Activated CD4-positive, CD25-positive, alpha-beta regulatory T cell treated with anti-CD3 and anti-CD28 coated beads, Interleukin-2, amount 50 U/mL, for 24 hours (primary cell): ENCODE measurements around the gene GALP.
"Not testable (repeated sequence)": the region's sequence is repeated elsewhere in the genome, so short reads cannot be mapped to it uniquely, and the experiment has no call there.

Experiments used
- ATAC-seq, 2 donors: fragments of 150-1000 bp; cut with Tn5 transposase; one replicate each; pipeline ENCODE4 v1.10.0; 2021; ENCODE audit warnings: mild to moderate bottlenecking in 1 of 2, moderate library complexity in 1 of 2

The GALP gene

DNA sequence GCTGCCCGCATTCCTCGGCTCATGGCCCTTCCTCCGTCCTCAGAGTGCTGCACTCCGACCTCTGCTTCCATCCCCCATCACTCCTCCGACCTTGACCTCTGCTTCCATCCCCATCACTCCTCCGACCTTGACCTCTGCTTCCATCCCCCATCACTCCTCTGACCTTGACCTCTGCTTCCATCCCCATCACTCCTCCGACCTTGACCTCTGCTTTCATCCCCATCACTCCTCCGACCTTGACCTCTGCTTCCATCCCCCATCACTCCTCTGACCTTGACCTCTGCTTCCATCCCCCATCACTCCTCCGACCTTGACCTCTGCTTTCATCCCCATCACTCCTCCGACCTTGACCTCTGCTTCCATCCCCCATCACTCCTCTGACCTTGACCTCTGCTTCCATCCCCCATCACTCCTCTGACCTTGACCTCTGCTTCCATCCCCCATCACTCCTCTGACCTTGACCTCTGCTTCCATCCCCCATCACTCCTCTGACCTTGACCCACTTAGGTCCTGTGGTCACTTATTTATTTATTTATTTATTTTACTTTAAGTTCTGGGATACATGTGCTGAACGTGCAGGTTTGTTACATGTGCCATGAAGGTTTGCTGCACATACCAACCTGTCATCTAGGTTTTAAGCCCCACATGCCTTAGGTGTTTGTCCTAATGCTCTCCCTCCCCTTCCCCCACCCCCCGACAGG is 26.7 kb upstream of the GALP start:
- ATAC-seq, result not testable (repeated sequence)

DNA sequence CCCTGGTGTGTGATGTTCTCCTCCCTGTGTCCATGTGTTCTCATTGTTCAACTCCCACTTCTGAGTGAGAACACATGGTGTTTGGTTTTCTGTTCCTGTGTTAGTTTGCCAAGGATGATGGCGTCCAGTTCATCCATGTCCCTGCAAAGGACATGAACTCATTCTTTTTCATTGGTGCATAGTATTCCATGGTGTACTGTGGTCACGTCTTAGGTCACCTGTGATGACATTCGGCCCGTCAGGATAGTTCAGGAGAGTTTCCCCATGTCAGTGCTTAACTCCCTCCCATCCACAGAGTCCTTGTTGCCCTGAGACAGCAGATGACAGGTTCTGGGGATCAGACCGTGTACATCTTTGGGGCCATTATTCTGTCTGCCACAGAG is 26.2 kb upstream of the GALP start:
- ATAC-seq, result no peak

DNA sequence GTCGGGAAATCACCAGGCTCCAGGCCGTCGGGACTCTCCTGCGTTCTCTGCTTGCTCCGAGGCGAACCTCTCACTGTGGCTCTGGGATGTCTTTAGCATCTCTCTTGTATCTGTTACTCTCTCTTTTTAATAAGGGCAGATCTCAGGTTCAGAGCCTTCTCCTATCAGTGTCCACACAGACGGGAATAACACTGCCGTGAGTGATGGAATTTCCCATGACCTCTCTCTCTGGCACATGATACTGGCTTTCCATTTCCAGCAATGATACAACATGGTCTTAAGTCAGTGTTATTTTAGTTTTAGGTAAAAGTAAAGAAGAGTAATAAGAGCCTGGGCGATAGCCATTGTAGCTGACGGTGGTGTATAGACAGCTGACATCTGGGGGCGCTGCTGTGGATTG is 25.4 kb upstream of the GALP start:
- ATAC-seq, result no peak

DNA sequence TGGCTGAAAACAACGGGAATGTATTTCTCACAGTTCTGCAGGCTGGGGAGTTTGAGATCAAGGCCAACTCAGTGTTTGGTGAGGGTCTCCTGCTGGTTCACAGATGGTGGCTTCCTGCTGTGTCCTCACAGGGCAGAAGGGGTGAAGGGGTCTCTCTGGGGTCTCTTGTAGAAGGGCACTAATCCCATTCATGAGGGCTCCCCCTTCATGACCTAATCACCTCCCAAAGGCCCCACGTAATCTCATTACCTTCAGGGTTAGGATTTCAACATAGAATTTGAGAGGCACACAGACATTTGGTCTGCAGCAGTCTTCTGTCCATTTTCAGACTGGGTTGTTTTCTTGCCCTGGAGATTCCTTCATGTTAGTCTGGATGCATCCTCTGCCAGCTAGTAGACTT is 23.2 kb upstream of the GALP start:
- no peak for ATAC-seq

DNA sequence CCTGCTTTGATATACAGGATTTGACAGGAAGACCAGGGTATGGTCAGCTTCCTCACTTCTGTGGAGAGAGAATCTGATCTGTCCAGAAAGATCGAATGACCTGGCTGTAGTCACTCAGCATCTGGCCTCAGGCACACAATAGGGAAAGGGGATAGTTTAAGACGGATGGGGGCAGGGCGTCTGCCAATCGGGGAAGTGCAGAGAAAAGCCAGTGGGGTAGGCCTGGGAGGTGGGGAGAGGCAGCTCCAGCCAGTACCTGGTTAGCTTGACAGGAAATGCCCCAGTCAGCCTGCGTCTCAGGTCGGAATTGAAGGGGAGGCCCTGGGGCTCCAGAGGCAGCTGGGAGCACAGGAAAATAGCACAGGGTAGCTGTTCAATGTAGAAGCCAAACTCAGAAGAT is 22.3 kb upstream of the GALP start:
- ATAC-seq, result no peak

DNA sequence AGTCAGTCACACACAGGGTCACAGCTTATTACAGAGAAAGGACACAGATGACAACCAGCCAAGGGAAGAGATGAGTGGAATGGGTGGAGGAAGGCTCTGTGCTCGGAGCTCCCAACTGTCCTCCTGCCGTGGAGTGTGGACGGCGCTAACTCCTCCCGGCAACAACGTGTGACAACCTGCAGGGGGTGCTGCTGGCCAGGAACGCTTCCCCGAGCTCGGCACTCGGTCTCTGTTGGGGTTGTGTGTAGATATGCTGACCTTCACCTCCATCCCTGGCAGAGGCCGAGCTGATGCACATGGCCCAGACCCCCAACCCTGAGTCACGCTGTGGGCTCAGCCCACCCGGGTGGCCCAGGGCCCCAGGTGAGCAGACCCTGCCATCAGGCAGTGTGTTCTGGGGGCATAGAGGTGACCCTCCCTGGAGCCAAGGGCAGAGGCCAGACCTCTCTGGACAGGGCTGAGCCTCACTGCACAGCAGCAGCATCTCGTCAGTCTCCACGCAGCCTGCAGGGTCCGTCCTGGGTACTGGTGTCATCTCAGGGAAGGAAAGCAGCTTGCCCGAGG is 20.6 kb upstream of the GALP start:
- ATAC-seq, result no peak

DNA sequence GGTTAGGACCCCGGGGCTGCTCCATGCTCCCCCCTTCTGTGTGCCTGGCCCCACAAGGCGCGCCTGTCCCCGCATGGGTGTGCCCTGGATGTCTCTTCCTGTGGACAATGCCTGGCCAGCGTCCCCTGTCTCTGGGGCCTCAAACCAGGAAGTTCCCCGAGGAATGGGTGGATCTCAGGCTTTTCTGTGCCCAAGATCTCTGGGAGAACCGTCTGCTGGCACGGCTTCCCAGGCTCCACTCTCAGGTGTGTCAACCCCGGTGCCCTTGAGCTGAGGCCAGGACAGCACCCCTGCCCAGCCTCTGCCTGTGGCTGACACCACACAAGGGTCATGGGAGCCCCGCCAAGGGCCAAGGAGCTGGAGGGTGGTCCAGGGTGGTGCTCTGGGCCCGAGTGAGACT is 19.0 kb upstream of the GALP start:
- no peak for ATAC-seq

DNA sequence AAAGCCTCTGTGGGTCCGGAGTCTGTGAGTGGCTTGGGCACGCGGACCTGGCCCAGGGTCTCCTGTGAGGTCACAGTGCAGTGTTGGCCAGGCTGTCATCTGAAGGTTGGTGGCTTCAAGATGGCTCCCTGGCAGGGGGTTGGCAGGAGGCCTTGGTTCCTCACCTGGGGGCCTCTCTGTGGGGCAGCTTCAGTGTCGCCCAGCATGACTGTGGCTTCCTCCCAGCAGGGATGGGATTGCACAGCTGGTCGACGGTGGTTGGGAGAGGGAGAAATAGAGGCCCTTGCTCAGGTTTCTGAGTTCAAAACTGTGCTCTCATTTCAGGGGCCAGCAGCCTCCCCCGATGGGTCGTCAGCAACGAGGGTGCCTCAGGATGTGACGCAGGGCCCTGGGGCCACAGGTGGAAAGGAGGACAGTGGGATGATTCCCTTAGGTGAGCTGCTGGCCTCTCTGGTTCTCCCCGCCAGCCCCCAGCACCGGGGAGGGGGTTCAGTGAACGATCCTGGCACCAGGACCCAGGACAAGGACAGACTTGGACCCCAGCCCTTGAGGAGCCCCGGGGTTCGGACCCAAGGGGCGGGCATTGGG is 17.5 kb upstream of the GALP start:
- ATAC-seq, result no peak

DNA sequence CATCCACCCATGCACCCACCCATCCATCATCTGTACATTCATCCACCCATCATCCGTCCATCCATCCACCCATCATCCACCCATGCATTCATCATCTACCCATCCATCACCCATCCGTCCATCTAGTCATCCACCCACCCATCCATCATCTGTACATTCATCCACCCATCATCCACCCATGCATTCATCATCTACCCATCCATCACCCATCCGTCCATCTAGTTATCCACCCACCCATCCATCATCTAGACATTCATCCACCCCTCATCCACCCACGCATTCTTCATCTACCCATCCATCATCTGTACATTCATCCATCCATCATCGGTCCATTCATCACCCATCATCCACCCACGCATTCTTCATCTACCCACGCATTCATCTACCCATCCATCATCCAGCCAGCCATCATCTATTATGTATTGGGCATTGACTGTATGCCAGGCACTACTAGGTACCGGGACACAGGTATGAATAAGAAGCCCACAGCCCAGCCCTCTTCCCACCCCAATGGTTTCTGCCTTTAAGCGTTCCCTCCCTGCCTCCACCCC is 16.7 kb upstream of the GALP start:
- ATAC-seq, result no peak

DNA sequence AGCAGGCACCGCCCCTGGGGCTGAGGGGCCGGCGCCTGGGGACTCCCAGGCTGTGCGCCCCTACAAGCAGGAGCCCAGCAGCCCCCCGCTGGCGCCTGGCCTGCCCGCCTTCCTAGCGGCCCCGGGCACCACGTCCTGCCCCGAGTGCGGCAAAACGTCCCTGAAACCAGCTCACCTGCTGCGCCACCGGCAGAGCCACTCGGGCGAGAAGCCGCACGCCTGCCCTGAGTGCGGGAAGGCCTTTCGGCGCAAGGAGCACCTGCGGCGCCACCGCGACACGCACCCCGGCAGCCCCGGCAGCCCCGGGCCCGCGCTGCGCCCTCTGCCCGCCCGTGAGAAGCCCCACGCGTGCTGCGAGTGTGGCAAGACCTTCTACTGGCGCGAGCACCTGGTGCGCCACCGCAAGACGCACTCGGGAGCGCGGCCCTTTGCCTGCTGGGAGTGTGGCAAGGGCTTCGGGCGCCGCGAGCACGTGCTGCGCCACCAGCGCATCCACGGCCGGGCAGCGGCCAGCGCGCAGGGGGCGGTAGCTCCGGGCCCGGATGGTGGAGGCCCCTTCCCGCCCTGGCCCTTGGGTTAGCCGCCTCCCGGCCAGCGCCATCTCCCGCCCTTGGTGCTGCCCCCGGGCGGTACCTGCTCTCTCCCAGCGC is 16.1 kb upstream of the GALP start:
- ATAC-seq, result no peak

DNA sequence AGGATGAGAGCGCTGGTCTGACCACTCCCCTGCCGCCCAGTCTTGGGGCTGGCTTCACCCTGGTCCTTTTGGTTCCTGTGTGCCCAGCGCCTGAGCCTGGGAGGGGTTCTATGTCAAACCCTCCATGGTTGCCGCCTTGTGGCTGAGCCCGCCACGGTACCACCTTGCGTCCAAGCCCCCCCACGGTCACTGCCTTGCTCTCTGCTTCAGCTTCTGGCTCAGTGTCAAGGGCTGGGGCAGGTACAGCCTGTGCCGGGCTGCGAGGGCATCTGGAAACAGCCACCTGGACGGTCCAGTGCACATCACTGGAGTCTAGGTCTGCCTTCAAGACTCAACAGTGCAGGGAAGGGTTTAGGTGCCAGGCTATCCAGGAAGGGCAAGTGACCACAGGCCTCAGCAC is 14.3 kb upstream of the GALP start:
- no peak for ATAC-seq

DNA sequence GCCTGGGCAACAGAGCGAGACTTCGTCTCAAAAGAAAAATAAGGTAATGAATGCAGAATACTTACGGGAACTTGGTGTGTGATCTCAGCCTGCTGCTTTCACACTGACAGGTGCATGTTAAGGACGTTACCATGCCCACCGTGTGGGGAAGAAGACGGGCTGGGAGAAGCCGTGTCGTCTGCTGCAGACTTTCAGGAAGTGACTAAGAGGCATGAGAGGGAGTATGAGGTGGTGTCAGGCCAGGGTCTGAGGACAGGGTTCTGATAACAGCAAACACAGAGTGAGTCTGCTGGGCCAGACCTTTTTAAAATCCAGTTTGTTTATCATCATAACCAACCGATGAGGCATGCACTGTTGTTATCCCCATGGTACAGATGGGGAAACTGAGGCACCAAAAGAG is 13.6 kb upstream of the GALP start:
- ATAC-seq, result peak; percentile 82 to 86

DNA sequence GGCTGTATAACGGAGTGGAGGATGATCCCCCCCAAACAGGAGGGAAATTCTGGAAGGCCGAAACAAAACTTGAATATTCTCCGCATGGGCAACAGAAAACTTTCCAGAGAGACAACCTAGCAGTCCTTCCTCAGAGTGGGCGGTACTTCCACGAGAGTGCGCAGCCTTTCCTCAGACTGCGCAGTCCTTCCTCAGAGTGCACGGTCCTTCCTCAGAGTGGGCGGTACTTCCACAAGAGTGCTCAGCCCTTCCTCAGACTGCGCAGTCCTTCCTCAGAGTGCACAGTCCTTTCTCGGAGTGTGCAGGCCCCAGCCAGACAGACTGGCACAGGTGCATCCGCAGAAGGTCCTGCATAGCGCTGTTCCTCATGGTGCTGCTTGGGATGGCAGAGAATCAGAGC is 12.7 kb upstream of the GALP start:
- no peak for ATAC-seq

DNA sequence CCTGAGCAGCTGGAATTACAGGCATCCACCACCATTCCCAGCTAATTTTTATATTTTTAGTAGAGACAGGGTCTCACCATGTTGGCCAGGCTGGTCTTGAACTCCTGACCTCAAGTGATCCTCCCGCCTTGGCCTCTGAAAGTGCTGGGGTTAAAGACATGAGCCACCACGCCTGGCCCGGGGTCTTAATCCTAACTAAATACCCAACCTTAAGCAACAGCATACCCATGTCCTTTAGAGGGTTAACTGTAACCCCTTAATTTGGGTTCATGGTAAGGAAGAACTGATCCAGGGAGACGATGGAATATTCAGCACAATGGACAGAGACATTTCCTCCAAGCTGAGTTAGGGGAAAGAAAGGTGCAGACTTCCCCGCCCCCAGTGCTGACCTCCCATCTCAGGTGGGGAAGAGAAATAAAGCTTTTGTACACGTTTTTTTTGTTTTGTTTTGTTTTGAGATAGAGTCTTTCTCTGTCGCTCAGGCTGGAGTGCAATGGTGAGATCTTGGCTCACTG is 8.7 kb upstream of the GALP start:
- no peak for ATAC-seq

DNA sequence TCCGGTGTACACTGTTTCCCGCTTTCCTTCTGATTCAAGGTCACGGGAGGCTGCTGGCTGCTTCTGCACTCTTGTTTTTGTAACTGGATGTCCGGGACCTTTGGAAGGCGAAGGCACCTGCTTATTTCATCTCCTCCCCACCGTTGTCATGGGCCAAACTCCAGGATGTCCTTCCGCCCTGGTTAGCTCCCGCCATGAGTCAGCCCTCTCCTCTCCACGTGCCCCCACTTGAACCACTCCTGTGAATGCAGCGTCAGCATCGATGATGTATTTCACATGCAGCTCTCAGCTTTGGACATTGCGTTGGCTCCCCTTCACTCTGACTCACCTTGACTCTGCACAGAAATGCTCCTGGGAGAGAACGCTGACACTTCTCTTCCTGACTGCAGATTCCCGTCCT is 5.5 kb upstream of the GALP start:
- no peak for ATAC-seq

DNA sequence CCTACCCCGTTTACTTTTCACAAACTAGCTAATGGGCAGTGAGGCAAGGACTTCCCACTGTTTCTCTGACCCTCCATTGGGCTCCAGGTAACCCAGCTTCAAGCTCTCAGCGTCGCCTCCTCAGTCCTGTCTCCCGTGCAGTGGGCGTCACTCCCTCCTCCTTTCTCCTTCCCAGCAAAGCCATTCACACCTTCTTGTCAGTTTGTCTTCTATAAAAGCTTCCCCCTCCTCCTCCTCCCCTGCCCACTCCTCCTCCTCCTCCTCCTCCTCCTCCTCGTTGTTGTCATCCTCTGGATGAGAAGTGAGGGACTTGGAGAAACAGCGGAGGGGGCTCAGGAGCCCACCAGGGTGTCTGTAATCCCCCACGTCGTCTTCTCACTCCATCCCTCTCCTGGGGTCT is 1.7 kb upstream of the GALP start:
- ATAC-seq, result no peak

DNA sequence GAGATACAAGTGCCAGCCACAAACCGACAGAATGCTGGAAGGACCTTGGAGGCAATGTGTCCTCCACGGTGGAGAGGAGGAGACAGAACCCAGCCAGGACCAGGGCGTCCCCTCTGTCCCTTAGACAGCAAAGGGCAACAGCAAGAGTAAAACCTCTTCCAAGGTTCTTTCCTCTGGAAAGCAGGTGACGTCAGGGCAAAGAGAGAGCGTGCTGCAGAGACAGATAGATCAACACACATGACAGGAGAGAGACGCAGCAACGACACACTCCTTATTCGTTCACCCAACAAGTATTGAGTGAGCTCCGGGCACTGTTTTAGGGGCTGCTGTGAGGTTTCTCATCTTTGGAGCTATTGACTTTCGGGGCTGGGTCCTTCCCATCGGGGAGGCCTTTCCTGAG is 1.3 kb upstream of the GALP start:
- ATAC-seq, result no peak

DNA sequence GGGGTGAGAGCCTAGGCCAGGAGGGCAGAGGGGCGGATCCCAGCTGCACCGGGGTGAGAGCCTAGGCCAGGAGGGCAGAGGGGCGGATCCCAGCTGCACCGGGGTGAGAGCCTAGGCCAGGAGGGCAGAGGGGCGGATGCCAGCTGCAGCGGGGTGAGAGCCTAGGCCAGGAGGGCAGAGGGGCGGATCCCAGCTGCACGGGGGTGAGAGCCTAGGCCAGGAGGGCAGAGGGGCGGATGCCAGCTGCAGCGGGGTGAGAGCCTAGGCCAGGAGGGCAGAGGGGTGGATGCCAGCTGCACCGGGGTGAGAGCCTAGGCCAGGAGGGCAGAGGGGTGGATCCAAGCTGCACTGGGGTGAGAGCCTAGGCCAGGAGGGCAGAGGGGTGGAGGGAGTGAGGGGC is 502 bp downstream of the GALP start:
- not testable (repeated sequence) for ATAC-seq

DNA sequence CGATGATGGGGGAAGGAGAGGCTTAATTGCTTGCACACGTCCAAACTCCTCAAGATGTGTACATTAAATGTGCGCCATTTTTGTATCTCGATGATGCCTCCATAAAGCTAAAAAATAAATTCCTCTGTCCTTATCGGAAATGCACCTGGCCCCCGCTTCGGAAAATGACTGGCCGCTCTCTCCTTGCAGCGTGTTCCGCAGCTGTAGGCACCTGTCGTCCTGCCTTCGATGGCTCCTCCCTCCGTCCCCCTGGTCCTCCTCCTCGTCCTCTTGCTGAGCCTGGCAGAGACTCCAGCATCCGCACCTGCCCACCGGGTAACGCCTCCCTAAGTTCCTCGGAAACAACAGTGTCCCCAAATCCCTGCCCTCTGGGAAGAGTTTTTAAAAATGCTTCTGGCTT is 1.1 kb downstream of the GALP start:
- ATAC-seq, result no peak

DNA sequence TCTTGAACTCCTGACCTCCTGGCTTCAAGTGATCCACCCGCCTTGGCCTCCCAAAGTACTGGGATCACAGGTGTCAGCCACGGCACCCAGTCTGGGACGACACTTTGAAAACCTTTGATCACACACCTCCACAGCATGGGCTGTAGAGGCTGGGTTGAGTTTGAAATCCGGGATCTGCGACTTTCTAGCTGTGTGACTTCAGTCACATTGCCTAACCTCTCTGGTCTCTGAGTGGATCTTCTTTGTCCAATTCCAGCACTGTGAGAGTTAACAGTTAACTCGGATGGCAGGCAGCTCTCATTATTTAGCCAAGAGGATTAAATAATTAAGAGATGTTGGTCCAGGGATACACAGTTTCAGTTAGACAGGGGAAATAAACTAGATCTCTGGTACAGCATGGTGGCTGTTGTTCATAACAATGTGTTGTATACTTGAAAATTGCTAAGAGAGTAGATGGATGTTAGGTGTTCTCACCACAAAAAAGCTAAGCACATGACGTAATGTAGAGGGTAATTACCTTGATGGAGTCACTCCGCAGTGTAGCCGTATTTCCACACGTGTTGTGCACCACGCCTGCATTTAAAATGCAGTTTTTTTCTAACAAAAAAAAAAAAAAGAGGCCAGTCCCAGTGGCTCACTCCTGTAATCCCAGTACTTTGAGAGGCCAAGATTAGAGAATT is 1.9 kb downstream of the GALP start:
- no peak for ATAC-seq

DNA sequence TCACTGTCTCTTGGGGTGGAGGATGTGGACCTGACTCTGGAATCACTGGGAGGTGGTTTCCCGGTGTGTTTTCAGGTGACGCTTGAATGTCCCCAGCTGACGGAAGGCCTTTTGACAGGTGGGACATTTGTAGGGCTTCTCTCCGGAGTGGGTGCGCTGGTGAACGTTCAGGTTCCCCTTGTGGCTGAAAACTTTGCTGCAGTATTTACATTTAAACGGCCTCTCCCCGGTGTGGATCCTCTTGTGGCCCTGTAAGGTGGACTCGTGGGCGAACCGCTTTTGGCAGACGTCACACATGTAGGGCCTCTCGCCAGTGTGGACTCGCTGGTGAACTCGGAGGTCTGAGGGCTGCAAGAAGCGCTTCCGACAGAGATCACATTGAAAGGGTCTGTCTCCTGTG is 14.0 kb downstream of the GALP start:
- no peak for ATAC-seq

DNA sequence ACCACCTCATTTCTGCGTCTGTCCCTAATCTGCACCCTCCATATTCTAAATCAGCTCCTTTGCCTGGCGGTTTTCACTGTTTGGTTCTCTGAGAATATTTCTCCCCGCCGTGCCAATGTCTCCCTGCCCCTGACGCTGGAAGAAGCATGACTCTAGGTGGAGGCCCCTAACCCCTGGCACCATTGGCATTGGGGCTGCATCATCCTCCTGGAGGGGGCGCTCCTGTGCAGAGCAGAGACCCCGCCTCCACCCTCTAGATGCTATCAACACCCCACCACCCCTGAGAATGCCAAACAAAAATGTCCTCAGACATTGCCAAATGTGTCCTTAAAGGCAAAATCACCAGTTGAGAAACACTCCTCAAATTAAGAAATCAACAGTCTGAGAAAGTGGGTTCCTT is 15.3 kb downstream of the GALP start:
- no peak for ATAC-seq

DNA sequence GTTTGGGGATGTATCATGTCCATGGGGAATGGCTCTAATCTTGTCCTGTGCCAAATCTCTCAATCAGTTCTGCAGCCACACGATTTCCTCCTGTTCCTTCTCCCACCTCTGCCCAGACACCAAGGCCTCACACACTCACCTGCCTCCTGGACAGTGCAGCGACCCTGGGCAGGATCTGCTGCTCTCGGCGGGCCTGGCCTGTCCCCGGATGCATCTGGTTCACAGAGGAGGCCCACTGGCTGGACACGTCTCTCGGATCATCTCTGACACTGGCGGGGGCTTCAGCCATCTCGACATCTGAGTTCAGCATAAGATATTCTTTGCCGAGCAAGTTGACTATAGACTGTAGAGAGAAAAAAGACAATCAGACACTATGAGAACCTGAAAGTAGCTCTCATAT is 15.9 kb downstream of the GALP start:
- no peak for ATAC-seq
